Endothelial cell of umbilical vein (primary cell): ENCODE results near the gene POLR2H. TPM values are rescaled to one million over a fixed set of nuclear protein-coding genes. Genes with fewer than 3 reads are reported as not detected.

Experiments used
- BruUV-seq: library from RNA; stranded (reverse); fragments of 400-500 nt; replicated peaks from 2 replicates; lab custom pipeline; 2021; lab: Mats Ljungman, UMichigan
- CTCF ChIA-PET: fragments of 300-600, 350-600 bp; sonication (Branson Sonifier 250); formaldehyde crosslinking; loops from one replicate; lab custom pipeline; 2021; ENCODE audit warnings: antibody characterized with exemption, inconsistent platforms; lab: Charles Lee
- POLR2A ChIA-PET: fragments of 300-600, 350-600 bp; sonication (Branson Sonifier 250); formaldehyde crosslinking; loops from one replicate; lab custom pipeline; 2021; ENCODE audit warnings: antibody characterized with exemption, inconsistent platforms; lab: Charles Lee
- DNase-seq: peaks from one replicate; pipeline ENCODE4 v3.0.0-alpha.2; 2011; ENCODE audit warnings: low read depth, low spot score
- FAIRE-seq: peaks from 2 replicates; lab custom pipeline; 2011; peaks lifted over from hg19 to GRCh38; lab: Jason Lieb, UNC
- H2AFZ ChIP-seq: 2 replicates; pipeline ENCODE4 v1.6.0; 2012; ENCODE audit warnings: low read depth, low read length, control low read depth, inconsistent platforms
- H3K27ac ChIP-seq: 2 replicates; pipeline ENCODE4 v1.5.1; 2011; ENCODE audit warnings: low read depth, mild to moderate bottlenecking, control low read depth, low read length, moderate library complexity; ENCODE audit not compliant: insufficient read depth
- H3K27me3 ChIP-seq, 2 experiments: 2 replicates each; pipeline versions ENCODE4 v1.6.0 to v1.6.1; 2011; ENCODE audit warnings: low read length in 2 of 2, mixed read lengths in 1 of 2; ENCODE audit not compliant: control insufficient read depth in 2 of 2, insufficient read depth in 2 of 2
- H3K36me3 ChIP-seq, 2 experiments: 2 replicates in 1 of 2; 3 replicates in 1 of 2; pipeline ENCODE4 v1.5.1; 2011; ENCODE audit warnings: low read length in 2 of 2, mild to moderate bottlenecking in 1 of 2, moderate library complexity in 1 of 2; ENCODE audit not compliant: control insufficient read depth in 2 of 2, insufficient read depth in 2 of 2; ENCODE audit errors: extremely low read depth in 1 of 2
- H3K4me1 ChIP-seq: 3 replicates; pipeline ENCODE4 v1.5.1; 2011; ENCODE audit warnings: mild to moderate bottlenecking, low read length; ENCODE audit not compliant: control insufficient read depth, insufficient read depth; ENCODE audit errors: extremely low read depth
- H3K4me2 ChIP-seq: 2 replicates; pipeline ENCODE4 v1.6.1; 2011; ENCODE audit warnings: low read length, control low read depth, mixed read lengths; ENCODE audit not compliant: insufficient read depth
- H3K4me3 ChIP-seq, 3 experiments: fragments of 200-600 bp in 1 of 3; sonication (generic), shearing (Covaris generic) in 1 of 3; replicated peaks in 1 of 3; 2 replicates each; pipeline ENCODE4 v1.5.1; 2011 to 2016; ENCODE audit warnings: control low read depth in 3 of 3, low read length in 3 of 3, mild to moderate bottlenecking in 2 of 3, inconsistent platforms in 1 of 3, low read depth in 1 of 3, moderate library complexity in 1 of 3; ENCODE audit not compliant: insufficient read depth in 1 of 3
- H3K79me2 ChIP-seq: 2 replicates; pipeline ENCODE4 v1.6.0; 2012; ENCODE audit warnings: low read length, inconsistent platforms; ENCODE audit not compliant: control insufficient read depth, insufficient read depth
- H3K9ac ChIP-seq: replicated peaks from 2 replicates; pipeline ENCODE3; 2011; ENCODE audit warnings: low read length, control low read depth; ENCODE audit not compliant: insufficient read depth; ENCODE audit errors: extremely low read depth
- H3K9me1 ChIP-seq: replicated peaks from 3 replicates; pipeline ENCODE4 v1.6.0; 2011; ENCODE audit warnings: mild to moderate bottlenecking, low read length; ENCODE audit not compliant: control insufficient read depth, insufficient read depth; ENCODE audit errors: extremely low read depth
- H3K9me3 ChIP-seq: replicated peaks from 2 replicates; pipeline ENCODE4 v1.5.1; 2012; ENCODE audit warnings: low read length, inconsistent platforms; ENCODE audit not compliant: control insufficient read depth, insufficient read depth
- H4K20me1 ChIP-seq: replicated peaks from 2 replicates; pipeline ENCODE3; 2011; ENCODE audit warnings: mild to moderate bottlenecking, low read length; ENCODE audit not compliant: control insufficient read depth, insufficient read depth; ENCODE audit errors: extremely low read depth
- EZH2 ChIP-seq: IDR thresholded peaks from 2 replicates; pipeline ENCODE4 v1.6.1; 2012; ENCODE audit warnings: borderline replicate concordance, low read depth, mild to moderate bottlenecking, moderate library complexity, low read length, inconsistent platforms; ENCODE audit not compliant: severe bottlenecking
- GATA2 ChIP-seq: IDR thresholded peaks from 2 replicates; pipeline ENCODE4 v1.7.0; 2011; ENCODE audit warnings: low read depth, mild to moderate bottlenecking, moderate library complexity, mixed read lengths, low read length; ENCODE audit not compliant: insufficient read length, insufficient read depth
- JUN ChIP-seq: IDR thresholded peaks from 2 replicates; pipeline ENCODE4 v1.6.1; 2011; ENCODE audit warnings: borderline replicate concordance, low read depth; ENCODE audit not compliant: insufficient read length, insufficient read depth
- POLR2A ChIP-seq: IDR thresholded peaks from 2 replicates; pipeline ENCODE4 v1.6.1; 2012; ENCODE audit warnings: low read depth, mild to moderate bottlenecking, control low read depth, low read length
- POLR2AphosphoS5 ChIP-seq: IDR thresholded peaks from 2 replicates; pipeline ENCODE4 v1.6.1; 2012; ENCODE audit warnings: low read depth, mild to moderate bottlenecking, control low read depth, low read length, moderate library complexity; ENCODE audit not compliant: insufficient read depth
- dilution Hi-C: fragments of 300-500 bp; cut with MboI; formaldehyde crosslinking; loops from one replicate; pipeline ENCODE4 v1.15.0; 2019; ENCODE audit warnings: low sequenced_read_pairs; ENCODE audit not compliant: extremely low pct_ligation_motif_present
- intact Hi-C: fragments of 100-400 bp; cut with micrococcal nuclease; formaldehyde crosslinking; loops from one replicate; pipeline ENCODE4 v1.10.0; 2022
- polyA plus RNA-seq, 4 experiments: library from polyadenylated mRNA; depleted of rRNA in 3 of 4; stranded (reverse) in 3 of 4; unstranded in 1 of 4; fragments of >200 nt; gene quantifications; 2 replicates each; pipeline versions ENCODE4 v1.2.1 to v1.2.3, GENCODE V29; 2011 to 2012; ENCODE audit warnings: missing spikeins in 1 of 4
- total RNA-seq: library from RNA; stranded (reverse); gene quantifications from 2 replicates; pipeline ENCODE4 v1.2.3, GENCODE V29; 2021

POLR2H gene
- total and polyA plus RNA-seq, 2 donors (not counting 3 experiments of a cell fraction or from before 2014, with no cell fraction given): 89.0 to 276 TPM

- Histone ChIP-seq H3K9me1 (no peaks in the 10 kb centered on the region), H3K27ac (no peak overlapping the region), H2AFZ (no peak overlapping the region), H3K36me3 (peaks cover 68 to 73% of the 10 kb centered on the region in 2 experiments), H4K20me1 (no peaks in the 10 kb centered on the region), H3K9ac (no peak overlapping the region), H3K4me1 (peaks cover 28% of the 10 kb centered on the region), H3K9me3 (no peaks in the 10 kb centered on the region), H3K27me3 (no peaks in the 10 kb centered on the region), H3K4me3 (no peak overlapping the region), H3K4me2 (no peak overlapping the region), H3K79me2 (peaks cover 89% of the 10 kb centered on the region)
- POLR2A ChIA-PET: no interaction called here
- CTCF ChIA-PET: no interaction called here
- no peak for TF ChIP-seq POLR2A
- intact Hi-C loops (no loop called here), dilution Hi-C loops (no loop called here)
- FAIRE-seq (no peak), DNase-seq (no peak)
- BruUV-seq: no TSS peak
These were observed 38.6 kb upstream of the POLR2H start for GRCh38 chr3:184322731-184323487.

- H3K9me1 ChIP-seq: no peaks in the 10 kb centered on the region
- no peak for TF ChIP-seq POLR2AphosphoS5
- TF ChIP-seq JUN: no peak
- TF ChIP-seq GATA2: no peak
- TF ChIP-seq EZH2: no peak
- no peak for TF ChIP-seq POLR2A
- H3K9me3 ChIP-seq: no peaks in the 10 kb centered on the region
- POLR2A ChIA-PET: no interaction called here
- no peak overlapping the region for H3K4me2 ChIP-seq
- H4K20me1 ChIP-seq: no peaks in the 10 kb centered on the region
- H3K27me3 ChIP-seq: no peaks in the 10 kb centered on the region
- no peak overlapping the region for H2AFZ ChIP-seq
- H3K9ac ChIP-seq: no peak overlapping the region
- peaks cover 23% of the 10 kb centered on the region for H3K4me1 ChIP-seq
- H3K4me3 ChIP-seq: no peak overlapping the region
- DNase-seq: no peak
- peaks cover 69 to 78% of the 10 kb centered on the region in 2 experiments for H3K36me3 ChIP-seq
- CTCF ChIA-PET: no interaction called here
- H3K27ac ChIP-seq: no peak overlapping the region
- no peak for FAIRE-seq
- dilution Hi-C loops: no loop called here
- peaks cover 83% of the 10 kb centered on the region for H3K79me2 ChIP-seq
- intact Hi-C loops: no loop called here
- BruUV-seq: no TSS peak
These were observed 37.8 kb upstream of the POLR2H start for GRCh38 chr3:184323696-184324095.
